GM10266 (cell line): ENCODE results near the gene PDCD6IP.

Experiments
- DNase-seq: peaks from one replicate; pipeline ENCODE4 v3.0.0; 2012; ENCODE audit errors: extremely low spot score
- TF ChIP-seq, protein P1 (sequence below): IDR thresholded peaks from 2 replicates; pipeline ENCODE4 v1.5.1; 2012; ENCODE audit warnings: mild to moderate bottlenecking, low read depth; ENCODE audit not compliant: control insufficient read depth, insufficient read depth; ENCODE audit errors: missing control alignments

PDCD6IP gene

DNA sequence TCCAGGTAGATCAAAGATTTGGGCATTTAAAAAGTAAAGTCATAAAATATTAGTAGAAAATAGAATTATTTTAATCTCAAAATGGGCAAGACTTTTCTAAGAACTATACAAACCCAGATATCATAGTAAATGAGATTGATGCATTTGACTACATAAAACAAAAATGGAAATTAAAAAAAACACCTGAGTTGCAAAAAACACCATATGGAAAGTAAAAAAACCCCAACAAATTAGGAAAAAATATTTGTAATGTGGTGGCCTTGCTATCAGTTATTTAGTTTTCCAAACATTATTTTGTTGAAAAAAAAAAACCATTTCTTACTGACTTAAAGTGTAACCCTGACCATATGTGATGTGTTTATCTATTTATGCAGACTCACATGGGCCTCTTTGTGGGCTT, 97.2 kb downstream of the PDCD6IP start:
- TF ChIP-seq, protein P1, sequence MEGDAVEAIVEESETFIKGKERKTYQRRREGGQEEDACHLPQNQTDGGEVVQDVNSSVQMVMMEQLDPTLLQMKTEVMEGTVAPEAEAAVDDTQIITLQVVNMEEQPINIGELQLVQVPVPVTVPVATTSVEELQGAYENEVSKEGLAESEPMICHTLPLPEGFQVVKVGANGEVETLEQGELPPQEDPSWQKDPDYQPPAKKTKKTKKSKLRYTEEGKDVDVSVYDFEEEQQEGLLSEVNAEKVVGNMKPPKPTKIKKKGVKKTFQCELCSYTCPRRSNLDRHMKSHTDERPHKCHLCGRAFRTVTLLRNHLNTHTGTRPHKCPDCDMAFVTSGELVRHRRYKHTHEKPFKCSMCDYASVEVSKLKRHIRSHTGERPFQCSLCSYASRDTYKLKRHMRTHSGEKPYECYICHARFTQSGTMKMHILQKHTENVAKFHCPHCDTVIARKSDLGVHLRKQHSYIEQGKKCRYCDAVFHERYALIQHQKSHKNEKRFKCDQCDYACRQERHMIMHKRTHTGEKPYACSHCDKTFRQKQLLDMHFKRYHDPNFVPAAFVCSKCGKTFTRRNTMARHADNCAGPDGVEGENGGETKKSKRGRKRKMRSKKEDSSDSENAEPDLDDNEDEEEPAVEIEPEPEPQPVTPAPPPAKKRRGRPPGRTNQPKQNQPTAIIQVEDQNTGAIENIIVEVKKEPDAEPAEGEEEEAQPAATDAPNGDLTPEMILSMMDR: no peak
- no peak for DNase-seq

DNA sequence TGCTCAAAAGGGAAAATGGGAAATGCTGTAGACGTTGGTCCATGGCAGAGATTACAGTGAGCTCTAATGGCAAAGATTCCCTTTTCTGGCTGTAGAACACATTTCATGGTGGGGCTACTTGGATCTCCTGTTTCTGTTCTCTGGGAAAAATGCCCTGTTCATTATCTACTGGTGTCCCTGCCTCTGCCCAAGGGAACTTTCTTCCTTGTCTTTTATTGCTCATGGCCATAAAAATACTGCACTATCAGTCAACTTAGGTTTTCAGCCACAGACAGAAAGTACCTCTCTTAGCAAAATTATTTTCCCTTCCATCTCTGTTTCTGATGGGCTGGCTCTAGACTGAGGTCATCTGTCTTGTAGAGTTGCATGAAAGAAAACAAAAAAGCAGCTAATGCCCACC, 98.9 kb downstream of the PDCD6IP start:
- TF ChIP-seq, protein P1: no peak
- DNase-seq: no peak

DNA sequence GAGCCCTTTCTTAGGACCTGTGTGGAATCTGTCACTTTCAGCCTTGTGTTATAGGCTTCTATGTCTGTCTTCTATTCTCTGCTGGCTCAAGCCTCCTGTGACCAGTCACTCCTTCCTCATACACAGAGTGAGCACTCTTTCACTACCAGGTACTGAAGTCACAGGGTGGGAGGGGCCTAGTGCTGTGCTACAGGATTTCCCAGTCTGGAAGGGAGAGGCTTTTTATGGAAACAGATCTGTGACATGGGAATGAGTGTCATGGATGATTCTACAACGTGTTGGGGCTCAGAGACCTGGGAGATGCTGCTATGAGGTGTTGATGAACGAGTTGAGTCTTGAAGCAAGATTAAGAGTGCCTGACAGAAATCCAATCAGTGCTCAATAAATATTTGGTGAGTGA, 100.5 kb downstream of the PDCD6IP start:
- TF ChIP-seq, protein P1: no peak
- DNase-seq: no peak

DNA sequence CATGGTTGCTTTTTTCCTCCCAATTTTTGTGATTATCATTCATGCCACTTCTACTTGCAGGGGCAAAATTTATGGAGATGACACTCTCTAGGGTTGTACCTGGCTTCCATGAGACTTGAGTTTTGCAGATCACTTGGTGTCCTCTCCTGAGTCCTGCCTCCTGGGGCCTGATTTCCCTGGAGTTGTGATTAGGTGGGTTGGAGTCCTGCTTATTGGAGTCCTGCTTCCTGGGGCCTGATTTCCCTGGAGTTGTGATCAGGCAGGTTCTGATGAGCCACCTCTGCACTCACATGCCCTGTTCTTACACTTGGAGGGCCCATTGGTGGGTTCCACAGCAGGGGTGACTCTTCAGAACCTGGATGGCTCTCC, 102.0 kb downstream of the PDCD6IP start:
- DNase-seq: no peak
- TF ChIP-seq, protein P1: no peak

DNA sequence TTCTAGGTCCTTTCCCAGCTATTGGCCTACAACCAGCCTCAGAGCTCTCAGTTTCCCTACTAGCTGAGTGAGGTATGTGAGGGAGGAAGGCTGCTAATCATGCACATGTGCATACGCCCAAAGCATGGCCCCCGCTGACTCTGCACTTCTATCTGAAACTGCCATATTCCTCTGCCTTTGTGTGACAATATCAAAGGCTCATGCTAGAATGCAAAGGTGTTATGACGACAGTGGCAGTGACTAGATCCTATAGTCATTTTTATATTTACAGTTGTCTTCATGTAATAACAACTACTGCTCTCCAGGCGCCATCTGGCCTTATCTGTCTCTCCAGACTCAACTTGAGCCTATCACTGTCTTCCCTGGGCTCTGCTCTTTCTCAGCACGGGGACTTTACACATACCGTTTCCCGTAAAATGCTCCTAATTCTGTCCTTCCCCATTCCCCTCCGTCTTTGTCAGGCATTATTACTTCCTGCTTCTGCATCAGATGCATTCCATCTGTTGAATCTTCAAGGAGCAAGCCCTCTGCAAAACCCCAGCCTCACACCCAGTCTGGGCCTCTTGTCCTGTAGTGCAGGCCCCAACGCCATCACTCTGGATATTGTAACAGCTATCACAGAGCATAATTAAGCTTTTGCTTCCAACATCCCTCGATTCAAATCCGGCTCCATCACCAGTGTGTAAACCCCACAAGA, 102.5 kb downstream of the PDCD6IP start:
- TF ChIP-seq, protein P1: no peak
- no peak for DNase-seq

DNA sequence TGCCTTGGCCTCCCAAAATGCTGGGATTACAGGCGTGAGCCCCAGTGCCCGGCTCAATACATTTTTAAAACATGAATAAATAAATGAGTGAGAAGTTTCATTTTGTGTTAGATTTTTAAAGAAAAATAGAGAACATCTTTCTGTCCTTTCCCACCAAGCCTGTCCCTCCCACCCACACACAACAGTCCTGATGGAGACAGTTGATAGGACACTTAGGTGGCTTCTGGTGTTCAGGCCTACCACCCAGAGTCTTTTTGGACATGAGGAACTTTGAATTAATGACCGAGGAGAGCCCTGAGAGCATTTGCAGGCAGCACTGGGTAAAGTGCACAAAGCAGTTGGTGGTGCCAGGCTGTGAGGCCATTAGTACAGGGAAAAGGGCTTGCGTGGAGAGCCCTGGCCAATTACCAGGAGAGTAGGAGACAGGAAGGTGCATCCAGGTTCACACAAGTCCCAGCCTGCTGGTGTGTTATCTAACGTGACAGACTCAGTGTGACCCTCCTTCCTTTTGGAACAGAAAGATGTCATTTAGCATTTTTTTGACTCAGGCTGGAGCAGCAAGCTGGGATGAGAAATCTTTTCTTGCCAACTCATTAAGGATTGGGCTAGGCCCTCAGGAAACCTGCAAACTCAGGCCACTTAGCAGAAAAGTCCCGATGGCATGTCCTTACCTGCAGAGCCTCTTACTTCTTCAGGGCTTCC, 103.6 kb downstream of the PDCD6IP start:
- TF ChIP-seq, protein P1: no peak
- DNase-seq: no peak

DNA sequence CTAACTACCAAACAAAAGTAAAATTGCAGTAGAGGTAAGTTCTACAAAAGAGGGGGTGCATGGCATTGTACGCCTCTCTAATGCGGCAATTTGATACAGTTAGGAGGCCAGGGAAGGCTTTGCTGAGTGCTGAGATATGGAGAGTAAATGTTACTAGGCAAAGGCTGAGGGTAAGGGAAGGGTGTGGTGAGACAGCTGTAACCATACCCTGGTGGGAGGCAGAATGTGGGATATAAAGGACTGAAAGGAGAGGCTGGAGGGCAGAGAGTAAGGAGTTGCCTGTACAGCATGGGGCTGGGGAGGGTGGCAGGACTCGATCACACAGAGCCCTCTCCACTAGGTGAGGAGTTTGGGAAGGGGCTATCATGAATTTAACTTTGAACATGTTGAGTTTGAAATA, 106.3 kb downstream of the PDCD6IP start:
- DNase-seq: no peak
- TF ChIP-seq, protein P1: no peak
